GM19438 (cell line): Measurements from ENCODE around the gene ANKRD42.

Experiments
- ATAC-seq: cut with Tn5 transposase; IDR thresholded peaks from one replicate; pipeline ENCODE4 v1.9.1; 2021; ENCODE audit warnings: low read depth; ENCODE audit not compliant: unreplicated experiment

Gene ANKRD42

DNA sequence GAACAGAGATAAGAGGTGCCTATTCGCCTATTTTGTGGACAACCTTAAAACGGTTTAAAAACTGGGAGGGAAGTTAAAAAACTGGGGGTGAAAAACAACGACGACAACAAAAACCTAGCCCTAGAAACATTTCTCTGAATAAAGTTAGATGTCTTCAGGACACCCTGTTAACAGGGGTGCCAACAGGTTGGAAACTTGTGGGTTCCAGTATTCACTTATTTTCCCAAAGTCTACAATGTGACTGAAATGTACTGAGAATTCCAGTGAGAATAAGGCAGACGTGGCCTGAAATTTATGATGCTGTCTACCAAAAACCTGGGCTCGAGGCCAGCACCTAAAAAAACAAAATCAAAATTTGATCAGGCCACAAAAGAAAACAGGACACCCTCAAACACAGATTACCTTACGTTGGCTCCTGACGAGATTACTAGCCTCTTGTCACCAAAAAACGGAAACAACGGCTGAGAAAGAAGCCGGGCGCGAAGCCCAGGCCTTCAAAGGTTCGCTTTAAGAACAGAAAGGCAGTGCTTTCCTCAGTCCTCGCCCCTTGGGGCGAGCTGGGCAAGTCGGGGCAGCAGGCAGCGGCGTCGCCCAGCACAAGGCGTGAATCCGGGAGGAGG, 91.7 kb downstream of the ANKRD42 start:
- ATAC-seq, result peak; percentile 37

DNA sequence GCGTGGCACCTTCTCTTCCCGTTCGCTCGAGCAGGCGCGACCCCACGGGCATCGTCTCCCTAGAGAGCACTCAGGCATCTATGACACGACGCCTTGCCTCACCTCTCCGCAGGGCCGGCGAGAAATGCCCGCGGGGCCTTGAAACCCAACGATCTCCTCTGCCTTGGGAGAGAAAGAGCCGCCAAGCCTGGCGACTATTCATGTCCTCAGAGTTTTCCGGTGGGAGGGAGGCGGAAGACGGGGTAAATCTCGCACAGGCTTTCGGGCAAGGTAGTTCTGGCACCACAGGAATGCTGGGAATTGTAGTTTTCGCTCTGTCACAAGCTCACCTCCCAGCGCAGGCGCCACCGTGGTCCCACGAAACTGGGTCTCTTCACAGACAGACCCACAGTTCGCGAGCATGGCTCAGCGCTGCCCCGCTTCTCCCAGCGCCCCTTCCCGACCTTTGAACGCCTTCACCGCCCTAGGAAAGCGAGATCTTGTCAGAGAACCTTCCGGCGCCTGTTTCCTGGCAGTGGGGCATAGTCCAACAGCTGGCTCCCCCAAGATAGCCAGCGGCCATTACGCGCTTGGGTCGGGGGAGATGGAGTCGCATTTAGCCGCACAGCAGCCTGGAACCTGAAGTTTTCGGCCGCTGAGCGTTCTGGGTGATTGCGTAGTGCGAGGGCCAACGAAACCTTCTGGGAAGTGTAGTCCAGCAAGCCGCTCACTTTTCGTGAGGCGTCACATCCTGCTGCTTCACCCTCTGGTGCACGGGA, 92.4 kb downstream of the ANKRD42 start, which contains the start of gene CCDC90B:
Gene CCDC90B, minus strand, starts transcription at position 597 of the 758 bp plus-strand sequence. Its CDS starts 395 bp downstream, at position 202.
- peak; percentile 85 for ATAC-seq

DNA sequence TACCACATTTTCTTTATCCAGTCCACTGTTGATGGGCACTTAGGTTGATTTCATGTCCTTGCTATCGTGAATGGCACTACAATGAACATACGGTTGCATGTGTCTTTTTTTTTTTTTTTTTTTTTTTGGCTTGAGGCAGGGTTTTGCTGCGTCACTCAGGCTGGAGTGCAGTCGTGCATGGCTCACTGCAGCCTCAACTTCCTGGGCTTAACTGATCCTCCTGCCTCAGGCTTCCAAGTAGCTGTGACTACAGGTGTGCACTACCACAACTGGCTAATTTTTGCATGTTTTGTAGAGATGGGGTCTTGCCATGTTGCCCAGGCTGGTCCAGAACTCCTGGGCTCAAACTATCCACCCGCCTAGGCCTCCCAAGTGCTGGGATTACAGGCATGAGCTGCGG, 94.1 kb downstream of the ANKRD42 start:
- ATAC-seq, result no peak

DNA sequence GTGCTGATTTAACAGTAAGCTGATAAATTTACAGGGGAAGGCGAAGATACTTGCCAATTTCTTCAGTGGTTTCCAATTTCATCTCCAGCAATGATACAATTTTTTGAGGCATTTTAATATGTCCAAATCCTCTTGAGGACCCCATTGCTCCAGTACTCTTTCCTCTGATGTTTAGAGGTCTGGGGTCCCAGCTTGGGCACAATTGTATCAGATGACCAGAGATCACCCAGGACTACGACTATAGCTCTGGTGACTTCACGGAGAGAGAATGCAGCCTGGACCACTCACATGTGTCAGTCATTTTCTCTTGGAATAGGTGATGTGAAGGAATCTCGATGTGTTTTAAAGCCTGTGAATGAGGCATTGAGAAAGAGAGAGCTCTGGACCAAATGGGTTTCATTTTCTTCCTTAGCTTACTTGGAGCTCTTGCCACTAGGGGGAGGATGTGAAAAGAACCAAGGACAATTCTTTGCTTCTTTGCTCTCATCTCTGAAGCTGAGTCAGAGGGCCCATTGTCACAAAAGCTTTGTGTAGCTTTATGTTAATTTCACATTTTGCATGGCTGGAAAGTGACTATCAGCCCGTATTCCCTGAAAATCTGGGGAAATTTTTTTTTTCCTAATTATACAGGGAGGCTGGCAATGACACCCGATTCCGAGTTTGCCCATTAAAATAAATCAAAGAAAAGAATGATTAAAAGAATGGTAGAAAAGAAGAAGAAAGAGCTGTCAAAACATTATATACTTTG, 99.4 kb downstream of the ANKRD42 start:
- peak; percentile 47 for ATAC-seq

DNA sequence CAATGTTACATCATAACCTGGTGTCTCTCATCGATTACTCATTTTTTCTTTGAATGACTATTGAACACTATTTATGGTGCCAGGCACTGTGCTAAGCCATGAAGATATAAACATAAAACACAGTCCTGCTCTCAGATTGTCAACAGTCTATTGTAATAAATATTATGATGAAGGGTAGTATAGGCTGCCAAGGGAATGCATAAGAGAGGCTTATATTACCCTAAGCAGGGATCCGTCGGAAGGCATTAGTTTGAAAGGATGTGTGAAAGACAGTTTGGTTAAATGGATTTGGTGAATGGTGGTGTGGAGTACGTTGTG, 99.9 kb downstream of the ANKRD42 start:
- no peak for ATAC-seq

DNA sequence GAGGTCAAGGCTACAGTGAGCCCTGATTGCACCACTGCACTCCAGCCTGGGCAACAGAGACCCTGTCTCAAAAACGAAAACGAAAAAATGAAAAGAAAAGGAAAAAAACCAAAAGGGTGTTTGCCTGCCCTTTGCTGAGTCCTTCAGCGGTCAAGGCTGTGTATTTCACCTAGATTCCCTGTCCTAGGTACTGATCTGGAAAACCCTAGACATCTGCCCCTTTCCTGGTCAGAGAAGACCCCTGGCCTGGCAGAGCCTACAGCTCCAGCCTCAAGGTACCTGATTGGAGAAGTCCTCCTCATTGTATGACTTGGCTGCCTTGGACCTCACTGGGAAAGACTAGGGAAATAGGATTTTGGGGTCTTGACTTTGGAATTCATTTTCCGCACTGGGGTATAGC, 100.7 kb downstream of the ANKRD42 start:
- ATAC-seq, result no peak
